Keratinocyte (primary cell): ENCODE results near the gene PUS1. TPM values are rescaled to one million over a fixed set of nuclear protein-coding genes. Genes with fewer than 3 reads are reported as not detected.

ENCODE experiments used
- DNase-seq: peaks from one replicate; pipeline ENCODE4 v3.0.0-alpha.2; 2011; ENCODE audit warnings: low read depth, missing footprints, low spot score
- FAIRE-seq: peaks from 2 replicates; lab custom pipeline; 2011; peaks lifted over from hg19 to GRCh38; lab: Jason Lieb, UNC
- H2AFZ ChIP-seq: 2 replicates; pipeline ENCODE4 v1.6.0; 2012; ENCODE audit warnings: low read length, control low read depth, inconsistent platforms; ENCODE audit not compliant: control insufficient read depth
- H3K27ac ChIP-seq: 2 replicates; pipeline ENCODE4 v1.5.1; 2011; ENCODE audit warnings: low read length; ENCODE audit not compliant: control insufficient read depth, insufficient read depth
- H3K27me3 ChIP-seq: 3 replicates; pipeline ENCODE4 v1.6.0; 2011; ENCODE audit warnings: low read length; ENCODE audit not compliant: control insufficient read depth, insufficient read depth; ENCODE audit errors: extremely low read depth
- H3K36me3 ChIP-seq, 2 experiments: 2 replicates in 1 of 2; 3 replicates in 1 of 2; pipeline ENCODE4 v1.5.1; 2011; ENCODE audit warnings: low read length in 2 of 2, mild to moderate bottlenecking in 1 of 2; ENCODE audit not compliant: control insufficient read depth in 2 of 2, insufficient read depth in 2 of 2; ENCODE audit errors: extremely low read depth in 1 of 2
- H3K4me1 ChIP-seq: 3 replicates; pipeline ENCODE4 v1.5.1; 2011; ENCODE audit warnings: low read length; ENCODE audit not compliant: control insufficient read depth, insufficient read depth; ENCODE audit errors: extremely low read depth
- H3K4me2 ChIP-seq: 3 replicates; pipeline ENCODE4 v1.6.0; 2011; ENCODE audit warnings: low read depth, low read length; ENCODE audit not compliant: control insufficient read depth, insufficient read depth; ENCODE audit errors: extremely low read depth
- H3K4me3 ChIP-seq, 3 experiments: fragments of 200-600 bp in 1 of 3; sonication (generic) in 1 of 3; 2 replicates in 2 of 3; 3 replicates in 1 of 3; pipeline ENCODE4 v1.5.1; 2011 to 2016; ENCODE audit warnings: low read length in 3 of 3, mild to moderate bottlenecking in 3 of 3, control low read depth in 2 of 3, inconsistent platforms in 1 of 3, low read depth in 1 of 3, mixed read lengths in 1 of 3, mixed run types in 1 of 3, moderate library complexity in 1 of 3; ENCODE audit not compliant: control insufficient read depth in 2 of 3, insufficient read depth in 2 of 3; ENCODE audit errors: extremely low read depth in 1 of 3
- H3K79me2 ChIP-seq: 2 replicates; pipeline ENCODE4 v1.6.0; 2012; ENCODE audit warnings: low read length; ENCODE audit not compliant: control insufficient read depth, insufficient read depth
- H3K9ac ChIP-seq: 3 replicates; pipeline ENCODE4 v1.6.0; 2011; ENCODE audit warnings: low read length; ENCODE audit not compliant: control insufficient read depth, insufficient read depth; ENCODE audit errors: extremely low read depth
- H3K9me1 ChIP-seq: 3 replicates; pipeline ENCODE4 v1.6.0; 2011; ENCODE audit warnings: low read length; ENCODE audit not compliant: control insufficient read depth, insufficient read depth; ENCODE audit errors: extremely low read depth
- H3K9me3 ChIP-seq: 2 replicates; pipeline ENCODE4 v1.5.1; 2012; ENCODE audit warnings: low read depth, low read length; ENCODE audit not compliant: control insufficient read depth
- H4K20me1 ChIP-seq: 3 replicates; pipeline ENCODE4 v1.6.0; 2011; ENCODE audit warnings: low read length; ENCODE audit not compliant: control insufficient read depth, insufficient read depth; ENCODE audit errors: extremely low read depth
- EZH2 ChIP-seq: IDR thresholded peaks from one replicate; pipeline ENCODE4 v1.6.1; 2012; ENCODE audit warnings: inconsistent platforms, mild to moderate bottlenecking, low read length, moderate library complexity
- dilution Hi-C: fragments of 300-500 bp; cut with MboI; formaldehyde crosslinking; loops from one replicate; pipeline ENCODE4 v1.7.0; 2020; ENCODE audit warnings: low sequenced_read_pairs; ENCODE audit not compliant: extremely low pct_ligation_motif_present
- polyA plus RNA-seq, 5 experiments: library from polyadenylated mRNA; depleted of rRNA in 3 of 5; stranded (reverse) in 3 of 5; stranded (forward) in 1 of 5; unstranded in 1 of 5; fragments of >200 nt; gene quantifications; 1 replicate in 1 of 5; 2 replicates in 3 of 5; 3 replicates in 1 of 5; pipeline versions ENCODE4 v1.2.1 to v1.2.3, GENCODE V29; 2011 to 2012; ENCODE audit warnings: missing spikeins in 2 of 5, low read depth in 1 of 5, low replicate concordance in 1 of 5
- TF ChIP-seq, protein P1 (sequence below), 3 experiments: IDR thresholded peaks in 1 of 3; conservative IDR thresholded peaks in 1 of 3; optimal IDR thresholded peaks in 1 of 3; 2 replicates in 2 of 3; 3 replicates in 1 of 3; pipeline versions ENCODE3 to v1.5.1; 2011; ENCODE audit warnings: low read length in 3 of 3, mild to moderate bottlenecking in 3 of 3, moderate library complexity in 2 of 3, control low read depth in 1 of 3, inconsistent platforms in 1 of 3; ENCODE audit not compliant: insufficient read depth in 2 of 3; ENCODE audit errors: extremely low read depth in 1 of 3

Gene PUS1
- polyA plus RNA-seq, 1 donor (not counting 4 experiments of a cell fraction or from before 2014, with no cell fraction given): 25.8 TPM

DNA sequence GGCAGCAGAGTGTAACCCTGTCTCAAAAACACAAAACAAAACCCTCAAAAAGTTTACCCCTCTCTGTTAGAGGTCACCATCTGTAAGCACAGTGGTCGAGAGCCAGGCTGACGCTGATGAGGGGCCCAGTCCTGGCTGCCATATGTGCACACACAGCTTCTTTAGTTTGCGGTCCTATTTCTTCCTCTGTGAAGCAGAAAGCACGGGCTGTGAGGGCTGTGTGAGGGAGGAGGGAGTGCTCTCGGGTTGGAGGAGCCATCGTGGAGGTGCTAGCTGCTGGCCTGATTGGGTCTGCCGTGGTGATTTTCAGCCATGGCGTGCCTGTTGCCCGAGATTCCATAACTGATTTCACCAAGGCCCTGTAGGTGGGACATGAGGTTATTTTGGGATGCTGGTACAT lies 31.2 kb upstream of the PUS1 start:
- no peak overlapping the region for H3K27ac ChIP-seq
- no peaks in the 10 kb centered on the region for H3K9me1 ChIP-seq
- H4K20me1 ChIP-seq: peaks cover 3% of the 10 kb centered on the region
- H3K79me2 ChIP-seq: no peaks in the 10 kb centered on the region
- H2AFZ ChIP-seq: no peak overlapping the region
- H3K27me3 ChIP-seq: no peaks in the 10 kb centered on the region
- no peak for FAIRE-seq
- TF ChIP-seq EZH2: no peak
- TF ChIP-seq, protein P1, sequence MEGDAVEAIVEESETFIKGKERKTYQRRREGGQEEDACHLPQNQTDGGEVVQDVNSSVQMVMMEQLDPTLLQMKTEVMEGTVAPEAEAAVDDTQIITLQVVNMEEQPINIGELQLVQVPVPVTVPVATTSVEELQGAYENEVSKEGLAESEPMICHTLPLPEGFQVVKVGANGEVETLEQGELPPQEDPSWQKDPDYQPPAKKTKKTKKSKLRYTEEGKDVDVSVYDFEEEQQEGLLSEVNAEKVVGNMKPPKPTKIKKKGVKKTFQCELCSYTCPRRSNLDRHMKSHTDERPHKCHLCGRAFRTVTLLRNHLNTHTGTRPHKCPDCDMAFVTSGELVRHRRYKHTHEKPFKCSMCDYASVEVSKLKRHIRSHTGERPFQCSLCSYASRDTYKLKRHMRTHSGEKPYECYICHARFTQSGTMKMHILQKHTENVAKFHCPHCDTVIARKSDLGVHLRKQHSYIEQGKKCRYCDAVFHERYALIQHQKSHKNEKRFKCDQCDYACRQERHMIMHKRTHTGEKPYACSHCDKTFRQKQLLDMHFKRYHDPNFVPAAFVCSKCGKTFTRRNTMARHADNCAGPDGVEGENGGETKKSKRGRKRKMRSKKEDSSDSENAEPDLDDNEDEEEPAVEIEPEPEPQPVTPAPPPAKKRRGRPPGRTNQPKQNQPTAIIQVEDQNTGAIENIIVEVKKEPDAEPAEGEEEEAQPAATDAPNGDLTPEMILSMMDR (optimal IDR thresholded peaks at IDR 0.05 in 1 of 3, IDR thresholded peaks at IDR 0.05 in 1 of 3, conservative IDR thresholded peaks at IDR 0.05 in 1 of 3; ENCODE audit: extremely low read depth in 1 of 3, insufficient read depth in 2 of 3, low read length in 3 of 3): no peak
- dilution Hi-C loops: no loop called here
- H3K4me1 ChIP-seq: peaks cover 19% of the 10 kb centered on the region
- no peak for DNase-seq
- H3K36me3 ChIP-seq: no peaks in the 10 kb centered on the region
- H3K9ac ChIP-seq: no peak overlapping the region
- no peak overlapping the region for H3K4me2 ChIP-seq
- no peak overlapping the region for H3K4me3 ChIP-seq
- H3K9me3 ChIP-seq: no peaks in the 10 kb centered on the region

DNA sequence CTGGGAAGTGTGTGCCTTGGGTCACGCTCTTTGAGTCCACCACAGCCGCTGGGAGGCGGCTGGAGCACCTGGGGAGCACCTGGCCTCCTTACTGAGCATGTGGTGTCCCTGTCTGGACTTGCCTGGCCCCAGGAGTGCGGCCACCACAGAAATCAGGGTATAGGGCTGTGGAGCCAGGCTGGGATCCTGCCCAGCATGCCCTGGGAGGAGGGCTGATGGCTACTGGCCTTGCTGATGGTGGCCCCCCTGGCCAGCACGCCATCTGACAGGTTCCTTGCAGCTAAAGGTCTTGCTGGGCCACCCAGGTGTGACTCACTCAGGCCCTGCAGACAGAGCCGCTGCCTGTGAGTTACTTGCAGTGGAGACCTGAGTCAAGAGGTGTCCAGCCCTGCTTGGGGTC lies 28.7 kb upstream of the PUS1 start:
- Histone ChIP-seq H3K27ac (no peak overlapping the region), H3K36me3 (no peaks in the 10 kb centered on the region), H2AFZ (no peak overlapping the region), H3K4me3 (no peak overlapping the region), H3K4me2 (no peak overlapping the region), H3K27me3 (no peaks in the 10 kb centered on the region), H3K79me2 (no peaks in the 10 kb centered on the region), H3K9me3 (no peaks in the 10 kb centered on the region), H3K9me1 (no peaks in the 10 kb centered on the region), H4K20me1 (peaks cover 3% of the 10 kb centered on the region), H3K9ac (no peak overlapping the region), H3K4me1 (peaks cover 19% of the 10 kb centered on the region)
- DNase-seq (no peak), FAIRE-seq (no peak)
- TF ChIP-seq, protein P1 (optimal IDR thresholded peaks at IDR 0.05 in 1 of 3, IDR thresholded peaks at IDR 0.05 in 1 of 3, conservative IDR thresholded peaks at IDR 0.05 in 1 of 3; ENCODE audit: extremely low read depth in 1 of 3, insufficient read depth in 2 of 3, low read length in 3 of 3): no peak
- TF ChIP-seq EZH2: no peak
- dilution Hi-C loops: no loop called here
